Fibroblast of the aortic adventitia (primary cell): ENCODE measurements around the gene GFPT1. TPM values are rescaled to one million over a fixed set of nuclear protein-coding genes. Genes with fewer than 3 reads are reported as not detected.

ENCODE experiments used
- DNase-seq: peaks from one replicate; pipeline ENCODE4 v3.0.0-alpha.2; 2010; ENCODE audit warnings: low read depth
- H3K4me3 ChIP-seq: 2 replicates; pipeline ENCODE4 v1.5.1; 2011; ENCODE audit warnings: low read depth, mild to moderate bottlenecking, control low read depth, low read length, moderate library complexity
- CTCF ChIP-seq: IDR thresholded peaks from 2 replicates; pipeline ENCODE4 v1.5.1; 2011; ENCODE audit warnings: mild to moderate bottlenecking, low read length, control low read depth, inconsistent platforms; ENCODE audit not compliant: insufficient read depth
- small RNA-seq: library from RNA; depleted of rRNA; stranded (forward); fragments of <200 nt; gene quantifications from one replicate; pipeline ENCODE3, GENCODE V24; 2012
- total RNA-seq: library from RNA; depleted of rRNA; stranded (reverse); fragments of >200 nt; gene quantifications from 2 replicates; pipeline ENCODE4 v1.2.3, GENCODE V29; 2012; ENCODE audit warnings: low replicate concordance

GFPT1 gene
- total RNA-seq, 1 donor = 72.0 TPM

DNA sequence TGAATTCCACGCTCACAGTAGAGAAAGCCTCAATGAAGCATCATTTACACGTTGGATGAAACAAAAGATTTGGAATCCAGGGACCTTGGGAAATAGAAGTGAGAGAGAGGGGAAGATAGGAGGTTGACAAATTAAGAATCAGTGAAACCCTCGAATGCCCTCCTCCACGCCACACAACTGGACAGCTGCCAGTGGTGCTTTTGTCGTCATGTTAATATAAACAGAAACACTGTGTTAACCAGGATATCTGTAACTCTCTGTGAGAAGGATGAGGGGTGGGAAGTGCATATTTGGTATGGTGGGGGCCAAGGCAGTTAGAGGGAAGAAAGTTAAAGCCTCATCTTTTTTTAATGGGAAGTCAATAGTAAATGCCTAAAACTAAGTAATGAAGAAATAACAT lies 108.7 kb downstream of the GFPT1 start:
- H3K4me3 ChIP-seq = no peak overlapping the region
- no peak for TF ChIP-seq CTCF
- no peak for DNase-seq

DNA sequence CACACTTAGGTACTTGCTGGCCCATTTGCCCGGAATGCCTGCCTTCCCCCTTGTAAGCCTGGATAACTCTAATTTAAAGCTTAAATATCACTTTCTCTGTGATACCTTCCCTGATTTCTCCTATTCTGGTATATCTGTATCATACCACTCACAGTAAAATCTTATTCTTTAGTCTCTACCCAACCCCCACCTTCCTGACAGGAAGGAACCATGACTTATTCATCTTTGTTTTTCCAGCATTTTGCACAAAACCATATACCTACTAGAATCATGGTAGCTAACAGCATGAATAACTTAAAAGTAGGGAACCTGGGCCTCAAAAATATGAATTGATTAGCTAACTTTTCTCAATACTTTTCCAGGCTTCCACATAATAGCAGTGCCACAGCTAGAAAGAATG lies 111.5 kb downstream of the GFPT1 start:
- no peak for TF ChIP-seq CTCF
- DNase-seq = no peak
- H3K4me3 ChIP-seq = no peak overlapping the region

- TF ChIP-seq CTCF = no peak
- DNase-seq = peak; percentile 21
- no peak overlapping the region for H3K4me3 ChIP-seq
Measured at GRCh38 chr2:69272803-69273471, 114.1 kb downstream of the GFPT1 start.

GRCh38 chr2:69271831-69272257 lies 115.2 kb downstream of the GFPT1 start:
- DNase-seq = peak; percentile 77
- no peak for TF ChIP-seq CTCF
- no peak overlapping the region for H3K4me3 ChIP-seq

Small RNA genes lying within 50 kb of the gene (small RNA-seq; reads per million reads assigned to genes)
- gene RF00019 = not detected

Other genes with a start within 250 kb of the GFPT1 start
- 54.0 and 171 TPM in 2 replicates for gene NFU1, start 50.2 kb upstream of the GFPT1 start, total RNA-seq